GM19468 (cell line): ENCODE measurements around the gene TMEFF1.
"Not testable (repeated sequence)": the region's sequence is repeated elsewhere in the genome, so short reads cannot be mapped to it uniquely, and the experiment has no call there.

Experiments
- ATAC-seq: cut with Tn5 transposase; IDR thresholded peaks from one replicate; pipeline ENCODE4 v1.9.1; 2021; ENCODE audit warnings: mild to moderate bottlenecking, moderate library complexity, moderate number of reproducible peaks; ENCODE audit not compliant: unreplicated experiment; ENCODE audit errors: extremely low read depth

TMEFF1 gene, protein sequence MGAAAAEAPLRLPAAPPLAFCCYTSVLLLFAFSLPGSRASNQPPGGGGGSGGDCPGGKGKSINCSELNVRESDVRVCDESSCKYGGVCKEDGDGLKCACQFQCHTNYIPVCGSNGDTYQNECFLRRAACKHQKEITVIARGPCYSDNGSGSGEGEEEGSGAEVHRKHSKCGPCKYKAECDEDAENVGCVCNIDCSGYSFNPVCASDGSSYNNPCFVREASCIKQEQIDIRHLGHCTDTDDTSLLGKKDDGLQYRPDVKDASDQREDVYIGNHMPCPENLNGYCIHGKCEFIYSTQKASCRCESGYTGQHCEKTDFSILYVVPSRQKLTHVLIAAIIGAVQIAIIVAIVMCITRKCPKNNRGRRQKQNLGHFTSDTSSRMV

DNA sequence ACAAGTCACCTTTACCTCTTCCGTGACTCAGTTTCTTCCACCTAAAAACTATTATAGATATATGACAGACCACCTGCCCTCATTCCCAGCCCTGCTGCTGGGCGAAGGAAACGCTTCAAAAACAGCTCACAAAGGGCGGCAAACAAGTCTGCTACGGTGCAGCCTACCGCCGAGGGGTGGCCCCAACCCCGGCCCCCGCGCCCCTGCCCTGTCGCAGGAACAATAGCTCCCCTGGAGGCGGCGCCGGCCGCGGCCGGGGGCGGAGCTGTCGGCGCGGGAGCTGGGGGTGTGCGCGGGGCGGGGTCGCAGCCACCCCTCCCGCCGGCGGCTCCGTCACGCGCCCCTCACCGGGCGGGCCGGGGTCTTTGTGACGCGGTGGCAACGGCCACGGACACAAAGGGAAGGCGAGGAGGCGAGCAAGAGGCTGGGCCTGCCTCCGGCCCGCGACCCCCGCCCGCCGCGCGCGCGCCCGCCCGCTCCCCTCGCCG, at the start of gene TMEFF1:
TMEFF1 (plus strand) TSS at position 362 of the 488 bp plus-strand sequence. CDS start 396 bp downstream, outside the sequence.
- no peak for ATAC-seq

DNA sequence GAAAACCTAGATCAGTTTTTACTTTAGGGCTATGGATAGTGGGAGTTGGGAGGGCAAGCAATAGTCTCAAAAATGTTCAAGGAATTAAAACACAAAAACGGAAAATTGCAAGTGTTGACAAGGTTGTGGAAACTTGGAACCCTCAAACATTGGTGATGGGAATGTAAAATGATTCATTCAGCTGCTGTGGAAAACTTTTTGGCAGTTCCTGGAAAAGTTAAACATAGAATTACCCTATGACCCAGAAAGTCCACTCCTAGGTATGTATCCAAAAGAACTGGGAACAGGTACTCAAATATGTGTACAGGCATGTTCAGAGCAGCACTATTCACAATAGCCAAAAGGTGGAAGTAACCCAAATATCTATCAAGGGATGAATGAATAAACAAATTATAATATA, 47.2 kb upstream of the TMEFF1 start:
- ATAC-seq, result no peak

- ATAC-seq, result no peak
Measured at GRCh38 chr9:100426189-100426529, 46.8 kb upstream of the TMEFF1 start.

- peak; percentile 43 for ATAC-seq
Measured at GRCh38 chr9:100426530-100427365, 46.2 kb upstream of the TMEFF1 start, which contains the start of gene MSANTD3. MSANTD3 (plus strand) TSS chr9:100427143; CDS start chr9:100441939, 14,796 bp downstream.

DNA sequence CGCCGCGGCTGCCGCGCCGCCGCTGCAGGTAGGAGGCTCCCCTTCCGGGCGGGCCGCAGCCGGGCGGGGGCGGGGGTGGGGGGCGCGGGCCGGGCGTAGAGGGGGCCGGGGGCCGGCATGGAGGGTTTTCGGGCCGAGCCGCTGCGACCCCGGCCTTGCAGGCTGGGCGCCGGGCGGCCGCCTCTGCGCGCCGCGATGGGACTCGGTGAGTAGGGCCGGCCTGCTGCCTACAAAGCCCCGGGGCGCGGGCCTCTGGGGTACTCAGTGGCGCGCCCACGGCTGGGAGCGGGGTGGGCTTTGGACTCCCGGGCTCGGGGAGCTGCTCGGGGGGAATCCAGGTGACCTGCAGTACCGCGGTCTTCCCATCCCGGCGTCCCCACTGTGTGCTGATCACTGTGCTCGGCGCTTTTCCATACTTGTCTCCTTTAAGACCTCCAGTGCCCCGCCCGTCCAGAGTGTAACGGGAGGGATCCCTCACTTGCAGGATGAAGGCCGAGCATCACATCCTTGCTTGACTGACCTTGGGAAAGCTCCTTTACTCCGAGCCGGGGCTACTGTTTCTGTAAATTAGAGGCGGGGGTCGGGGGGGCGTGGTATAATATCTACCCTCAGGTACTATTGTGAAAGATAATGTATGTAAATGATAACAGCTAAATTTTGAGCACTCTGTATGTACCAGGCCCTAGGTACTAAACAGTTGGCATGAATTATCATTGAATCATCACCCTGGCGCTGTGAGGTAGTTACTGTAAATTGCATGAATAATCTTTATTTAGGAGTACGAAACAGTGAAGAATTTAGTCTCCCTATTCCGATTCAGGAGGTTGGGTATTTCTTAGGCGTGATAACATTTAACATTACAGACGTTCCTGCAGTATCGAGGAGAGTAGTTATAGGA, 45.3 kb upstream of the TMEFF1 start:
- ATAC-seq, result peak; percentile 6

DNA sequence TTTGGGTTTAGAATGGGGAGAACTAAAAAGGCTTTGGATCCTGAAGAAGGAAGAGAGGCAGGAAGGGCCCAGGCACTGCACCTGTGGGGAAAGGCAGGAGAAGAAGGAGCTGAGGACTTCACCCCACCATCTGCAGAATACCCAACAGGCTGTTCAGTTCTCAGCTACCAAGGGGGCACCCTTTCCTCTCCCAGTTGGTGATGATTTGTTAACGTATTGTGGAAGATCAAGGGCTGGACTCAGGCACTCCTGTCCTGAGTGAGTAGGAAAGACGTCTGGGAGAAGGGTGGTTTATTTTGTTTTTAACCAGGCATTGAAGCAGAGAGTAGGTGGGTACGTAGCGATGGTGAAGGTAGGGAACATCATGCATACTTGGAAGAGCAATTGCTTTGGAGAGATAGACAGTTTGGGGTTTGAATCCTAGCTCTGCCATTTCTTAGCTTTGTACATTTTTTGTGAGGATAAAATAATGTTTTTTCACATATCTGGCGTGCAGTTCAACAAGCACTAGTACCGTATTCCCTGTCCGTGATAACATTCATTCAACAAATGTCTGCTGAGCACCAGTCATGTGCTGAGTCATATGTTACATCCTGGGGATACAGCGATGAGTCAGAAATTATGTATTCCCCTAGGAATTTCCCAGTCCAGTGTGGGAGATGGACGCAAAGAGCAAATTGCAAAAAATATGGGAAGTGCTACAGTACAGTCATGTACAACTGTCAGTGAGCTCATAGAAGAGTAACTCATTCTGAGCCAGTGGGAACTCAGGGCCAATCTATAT, 43.9 kb upstream of the TMEFF1 start:
- ATAC-seq, result no peak

DNA sequence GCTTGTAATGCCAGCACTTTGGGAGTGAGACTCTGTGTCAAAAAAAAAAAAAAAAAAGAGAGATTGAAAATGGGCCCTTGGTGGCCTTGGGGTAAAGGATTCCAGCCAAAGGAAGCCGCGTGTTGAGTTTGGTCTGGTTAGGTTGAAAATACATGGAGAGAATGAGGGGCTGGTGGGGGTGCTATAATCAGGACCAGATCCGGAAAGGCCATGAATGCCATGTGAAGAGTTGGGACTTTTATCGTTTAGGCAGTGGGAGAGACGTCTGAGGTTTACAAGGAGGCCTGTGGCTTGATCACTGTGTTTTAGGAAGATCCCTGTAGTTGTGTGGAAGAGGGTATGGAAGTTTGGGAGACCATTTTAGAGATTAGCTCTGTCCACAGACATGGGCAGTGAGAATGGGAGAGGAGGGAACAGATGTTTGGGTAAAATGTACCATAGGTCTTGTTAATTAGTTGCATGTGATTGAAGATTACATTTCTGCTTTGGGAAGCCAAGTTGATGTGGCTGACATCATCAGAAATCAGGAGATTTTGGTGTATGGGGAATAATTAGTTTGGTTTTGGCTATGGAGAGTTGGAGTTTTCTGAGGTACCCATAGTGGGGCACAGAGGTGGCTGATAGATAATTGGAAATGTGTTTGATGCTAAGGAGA, 42.5 kb upstream of the TMEFF1 start:
- ATAC-seq, result no peak

DNA sequence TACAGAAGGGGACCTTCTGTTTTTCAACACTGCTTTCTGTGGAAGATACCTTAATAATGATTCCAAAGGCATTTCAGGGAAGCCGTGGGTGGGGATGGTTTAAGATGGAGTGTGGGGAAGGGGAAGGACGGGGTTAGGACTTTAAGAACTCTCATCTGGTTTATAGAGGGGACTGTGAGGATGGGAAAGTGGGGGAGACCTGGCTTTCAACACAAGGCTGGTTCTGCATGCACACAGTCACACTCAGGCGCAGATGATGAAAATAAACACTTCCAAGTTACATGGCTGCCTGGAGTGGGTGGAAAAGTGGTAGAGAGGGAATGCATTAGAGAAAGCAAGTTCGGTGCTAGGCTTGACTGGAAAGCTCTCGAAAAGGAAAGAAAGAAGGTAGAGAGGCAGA, 41.1 kb upstream of the TMEFF1 start:
- no peak for ATAC-seq

- ATAC-seq, result no peak
Measured at GRCh38 chr9:100432736-100433135, 40.2 kb upstream of the TMEFF1 start.

DNA sequence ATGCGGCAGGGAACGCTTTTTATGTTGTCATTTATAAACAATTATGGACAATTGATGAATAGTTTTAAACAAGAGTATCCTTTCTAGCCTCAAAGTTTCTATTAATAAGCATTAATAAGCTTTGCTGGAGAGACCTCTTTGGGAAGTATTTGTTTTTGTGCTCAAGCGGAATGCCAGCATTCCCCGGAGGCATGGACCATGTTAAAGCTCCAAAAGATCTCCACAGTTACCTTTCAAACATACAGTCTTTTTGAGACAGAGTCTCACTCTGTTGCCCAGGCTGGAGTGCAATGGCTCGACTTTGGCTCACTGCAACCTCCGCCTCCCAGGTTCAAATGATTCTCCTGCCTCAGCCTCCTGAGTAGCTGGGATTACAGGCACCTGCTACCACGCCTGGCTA, 36.4 kb upstream of the TMEFF1 start:
- no peak for ATAC-seq

- no peak for ATAC-seq
Measured at GRCh38 chr9:100437860-100438805, 34.8 kb upstream of the TMEFF1 start.

DNA sequence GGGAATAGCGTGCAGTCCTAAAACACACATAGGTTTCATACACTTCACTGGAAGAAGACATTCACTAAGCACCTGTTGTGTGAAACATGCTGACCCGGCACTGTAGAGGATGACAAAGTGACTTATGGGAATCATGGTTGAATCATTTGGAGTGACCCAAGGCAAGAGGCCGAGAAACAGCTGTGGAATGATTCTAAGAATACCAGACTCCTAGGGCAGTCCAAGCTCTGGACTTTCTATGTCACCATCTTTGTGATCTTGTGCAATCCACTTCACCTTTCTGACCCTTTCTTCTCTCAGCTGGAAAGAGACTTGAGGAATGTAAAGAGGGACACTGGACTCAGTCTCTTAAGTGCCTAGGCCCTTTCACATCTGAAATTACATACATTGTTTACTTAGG, 32.9 kb upstream of the TMEFF1 start:
- no peak for ATAC-seq

- ATAC-seq, result not testable (repeated sequence)
Measured at GRCh38 chr9:100440487-100440886, 32.5 kb upstream of the TMEFF1 start.

GRCh38 chr9:100441911-100442361, 31.0 kb upstream of the TMEFF1 start:
- ATAC-seq, result no peak

- ATAC-seq, result no peak
Measured at GRCh38 chr9:100443781-100444768, 28.9 kb upstream of the TMEFF1 start.

GRCh38 chr9:100445161-100445902, 27.6 kb upstream of the TMEFF1 start:
- ATAC-seq, result no peak
